ENCODE data around the gene ELOF1.
"Not testable (repeated sequence)": the region's sequence is repeated elsewhere in the genome, so short reads cannot be mapped to it uniquely, and the experiment has no call there.

The ELOF1 gene

GRCh38 chr19:11570039-11570462 lies 11.0 kb upstream of the ELOF1 start:
- no peak for DNase-seq (ENCODE audit: low read depth)

GRCh38 chr19:11566164-11566563 lies 7.1 kb upstream of the ELOF1 start:
- no peak for DNase-seq (ENCODE audit: low read depth)

GRCh38 chr19:11565649-11565980 lies 6.6 kb upstream of the ELOF1 start:
- DNase-seq (ENCODE audit: low read depth), result not testable (repeated sequence)

GRCh38 chr19:11564082-11564807 lies 5.2 kb upstream of the ELOF1 start:
- DNase-seq (ENCODE audit: low read depth), result not testable (repeated sequence)

- DNase-seq (ENCODE audit: low read depth), result no peak
These were observed 4.5 kb upstream of the ELOF1 start for GRCh38 chr19:11563532-11563931.

GRCh38 chr19:11560404-11561051 lies 1.5 kb upstream of the ELOF1 start:
- DNase-seq (ENCODE audit: low read depth), result no peak

GRCh38 chr19:11556634-11557420 lies 2.2 kb downstream of the ELOF1 start:
- DNase-seq (ENCODE audit: low read depth), result no peak

- no peak for DNase-seq (ENCODE audit: low read depth)
These were observed 3.8 kb downstream of the ELOF1 start for GRCh38 chr19:11555246-11555645.

- no peak for DNase-seq (ENCODE audit: low read depth)
These were observed 4.9 kb downstream of the ELOF1 start for GRCh38 chr19:11554160-11554559.

- no peak for DNase-seq (ENCODE audit: low read depth)
These were observed 6.2 kb downstream of the ELOF1 start for GRCh38 chr19:11552666-11553372.

- no peak for DNase-seq (ENCODE audit: low read depth)
These were observed 7.3 kb downstream of the ELOF1 start for GRCh38 chr19:11551603-11552235.

- no peak for DNase-seq (ENCODE audit: low read depth)
These were observed 8.8 kb downstream of the ELOF1 start for GRCh38 chr19:11550265-11550664.

- DNase-seq (ENCODE audit: low read depth), result no peak
These were observed 9.6 kb downstream of the ELOF1 start for GRCh38 chr19:11549386-11549953.

GRCh38 chr19:11547929-11548700 lies 10.9 kb downstream of the ELOF1 start:
- DNase-seq (ENCODE audit: low read depth), result no peak

- no peak for DNase-seq (ENCODE audit: low read depth)
These were observed 17.8 kb downstream of the ELOF1 start for GRCh38 chr19:11541238-11541637.

- no peak for DNase-seq (ENCODE audit: low read depth)
These were observed 18.4 kb downstream of the ELOF1 start for GRCh38 chr19:11540645-11541044.

GRCh38 chr19:11539495-11540365 lies 19.3 kb downstream of the ELOF1 start:
- no peak for DNase-seq (ENCODE audit: low read depth)

- DNase-seq (ENCODE audit: low read depth), result no peak
These were observed 20.6 kb downstream of the ELOF1 start, which contains the start of gene CNN1 for GRCh38 chr19:11538232-11539036. TSS of gene CNN1 (plus strand) at chr19:11538851. CDS start at chr19:11538928, 77 bp downstream.

All from GM04504 (cell line).